Lower leg skin (tissue), 4 donors: Measurements from ENCODE around the gene GALNT14. TPM values are rescaled to one million over a fixed set of nuclear protein-coding genes. Genes with fewer than 3 reads are reported as not detected.

Experiments used
- DNase-seq, 2 donors: peaks; one replicate each; pipeline ENCODE4 v3.0.0-alpha.2; 2019; ENCODE audit warnings: low spot score in 2 of 2
- H3K4me3 ChIP-seq: fragments of 200-600 bp; sonication (generic); 2 replicates; pipeline ENCODE4 v1.5.1; 2017; ENCODE audit warnings: mild to moderate bottlenecking, low read depth; ENCODE audit not compliant: poor library complexity, severe bottlenecking
- POLR2A ChIP-seq, 2 donors: fragments of 450-650 bp; IDR thresholded peaks; one replicate each; pipeline ENCODE4 v1.6.1; 2016 to 2017; ENCODE audit warnings: antibody characterized with exemption in 2 of 2, mild to moderate bottlenecking in 1 of 2, moderate library complexity in 1 of 2
- WGBS, 2 donors: methylation state at CpG; one replicate each; pipeline ENCODE4 v1.1.5; 2018; 5-methylcytosine and 5-hydroxymethylcytosine counted together
- intact Hi-C: fragments of 100-400 bp; cut with DNase I; formaldehyde crosslinking; loops from one replicate; pipeline ENCODE4 v1.15.0; 2023; ENCODE audit warnings: low total_unique reads
- total RNA-seq, 4 donors: library from RNA; depleted of rRNA; stranded (reverse); fragments of >200 nt; gene quantifications; one replicate each; pipeline ENCODE4 v1.1.0, GENCODE V29; 2016
- TF ChIP-seq, protein P1 (sequence below), 3 donors: fragments of 450-650 bp; IDR thresholded peaks; one replicate each; pipeline ENCODE4 v1.5.1; 2016; ENCODE audit warnings: antibody characterized with exemption in 3 of 3, mild to moderate bottlenecking in 3 of 3, moderate library complexity in 2 of 3

Gene GALNT14
- total RNA-seq, 4 donors from 2014 or later, result 2.5 to 6.2 (median 4.0) TPM

DNA sequence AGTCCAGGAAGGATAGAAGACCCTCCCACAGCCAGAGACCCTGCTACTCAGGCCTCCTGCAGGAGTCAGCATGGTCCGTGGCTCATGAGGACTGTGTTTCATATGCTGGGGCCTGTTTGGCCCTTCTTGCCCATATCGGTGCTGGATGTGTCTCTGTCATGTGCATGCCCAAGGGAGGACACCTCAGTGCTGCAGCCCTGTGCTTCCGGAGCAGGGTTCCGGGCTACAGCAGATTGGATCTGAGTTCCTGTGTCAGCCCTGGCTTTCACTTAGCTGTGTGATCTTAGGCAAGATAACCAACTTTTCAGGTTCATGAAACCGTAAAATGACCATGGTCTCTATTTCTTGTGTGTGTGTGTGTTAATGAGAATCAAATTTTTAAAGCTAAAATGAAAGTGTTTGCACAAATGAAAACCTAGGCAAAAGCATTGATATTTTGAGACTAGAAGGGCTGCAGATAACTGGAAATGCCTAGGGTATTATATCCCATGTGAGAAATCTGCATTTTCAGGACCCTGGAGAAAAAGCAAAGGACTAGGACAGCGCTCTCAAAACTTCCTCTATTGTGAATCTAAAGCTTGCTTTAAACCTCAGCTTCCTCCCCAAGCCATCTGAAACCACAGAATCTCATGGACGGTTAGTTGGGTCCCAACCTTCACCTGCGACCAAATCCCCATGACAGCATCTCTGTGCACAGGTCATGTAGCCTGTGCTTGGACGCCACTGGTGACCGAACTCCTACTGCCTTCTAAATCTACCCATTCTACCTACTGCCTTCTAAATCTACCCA is 272.2 kb downstream of the GALNT14 start:
- no peak for DNase-seq
- no peak for TF ChIP-seq POLR2A (IDR thresholded peaks at IDR 0.05)
- TF ChIP-seq, protein P1, sequence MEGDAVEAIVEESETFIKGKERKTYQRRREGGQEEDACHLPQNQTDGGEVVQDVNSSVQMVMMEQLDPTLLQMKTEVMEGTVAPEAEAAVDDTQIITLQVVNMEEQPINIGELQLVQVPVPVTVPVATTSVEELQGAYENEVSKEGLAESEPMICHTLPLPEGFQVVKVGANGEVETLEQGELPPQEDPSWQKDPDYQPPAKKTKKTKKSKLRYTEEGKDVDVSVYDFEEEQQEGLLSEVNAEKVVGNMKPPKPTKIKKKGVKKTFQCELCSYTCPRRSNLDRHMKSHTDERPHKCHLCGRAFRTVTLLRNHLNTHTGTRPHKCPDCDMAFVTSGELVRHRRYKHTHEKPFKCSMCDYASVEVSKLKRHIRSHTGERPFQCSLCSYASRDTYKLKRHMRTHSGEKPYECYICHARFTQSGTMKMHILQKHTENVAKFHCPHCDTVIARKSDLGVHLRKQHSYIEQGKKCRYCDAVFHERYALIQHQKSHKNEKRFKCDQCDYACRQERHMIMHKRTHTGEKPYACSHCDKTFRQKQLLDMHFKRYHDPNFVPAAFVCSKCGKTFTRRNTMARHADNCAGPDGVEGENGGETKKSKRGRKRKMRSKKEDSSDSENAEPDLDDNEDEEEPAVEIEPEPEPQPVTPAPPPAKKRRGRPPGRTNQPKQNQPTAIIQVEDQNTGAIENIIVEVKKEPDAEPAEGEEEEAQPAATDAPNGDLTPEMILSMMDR (IDR thresholded peaks at IDR 0.05), result no peak
- intact Hi-C loops, result no loop called here

DNA sequence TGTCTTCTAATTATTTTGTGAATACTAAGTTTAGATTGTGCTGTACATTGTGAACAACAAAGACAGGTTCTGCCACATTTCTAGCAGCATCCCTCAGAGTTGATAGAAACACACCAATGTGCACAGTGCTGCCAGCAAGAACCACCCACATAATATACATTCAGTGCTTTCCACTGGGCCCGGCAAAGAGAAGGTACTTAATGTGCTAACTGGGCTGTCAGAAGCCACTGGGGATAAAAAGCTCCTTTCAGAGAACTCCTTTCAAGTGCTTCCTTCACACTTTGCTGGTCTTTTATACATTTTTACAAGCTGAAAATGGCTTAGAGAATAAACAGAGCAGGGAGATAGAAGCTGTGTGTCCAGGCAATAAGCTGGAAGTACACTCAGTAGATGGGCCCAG is 273.0 kb downstream of the GALNT14 start:
- WGBS, 2 donors, result 30 to 39% methylated on average over 1 of the region's 1 CpG
- TF ChIP-seq POLR2A (IDR thresholded peaks at IDR 0.05), result no peak
- TF ChIP-seq, protein P1 (IDR thresholded peaks at IDR 0.05), result no peak
- no peak for DNase-seq
- H3K4me3 ChIP-seq, result no peak overlapping the region
- intact Hi-C loops, result no loop called here

More for the DNA sequence above, 272.2 kb downstream of the GALNT14 start:
- 75 to 85% methylated on average over 9 to 10 of the region's 10 CpGs for WGBS, 2 donors
- no peak overlapping the region for H3K4me3 ChIP-seq

DNA sequence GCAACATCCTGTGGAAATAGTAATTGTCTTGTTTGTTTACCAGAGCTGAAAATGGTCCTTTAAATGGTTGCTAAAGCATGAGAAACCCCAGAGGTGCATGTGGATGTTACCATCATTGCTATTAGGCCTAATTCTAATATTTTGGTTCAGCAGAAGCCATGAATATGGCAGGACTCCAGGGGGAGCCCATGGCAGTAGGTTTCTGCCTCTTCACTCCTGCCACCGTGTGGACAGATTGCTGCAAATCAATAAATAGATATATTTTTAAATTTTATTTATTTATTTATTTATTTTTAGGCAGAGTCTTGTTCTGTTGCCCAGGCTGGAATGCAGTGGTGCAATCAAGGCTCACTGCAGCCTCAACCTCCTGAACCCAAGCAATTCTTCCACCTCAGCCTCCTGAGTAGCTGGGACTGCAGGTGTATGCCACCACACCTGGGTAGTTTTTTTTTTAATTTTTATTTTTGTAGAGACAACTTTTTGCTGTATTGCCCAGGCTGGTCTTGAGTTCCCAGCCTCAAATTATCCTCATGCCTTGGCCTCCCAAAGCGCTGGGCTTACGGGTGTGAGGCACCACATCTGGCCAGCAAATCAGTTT is 276.1 kb downstream of the GALNT14 start:
- intact Hi-C loops, result no loop called here
- TF ChIP-seq, protein P1 (IDR thresholded peaks at IDR 0.05), result no peak
- TF ChIP-seq POLR2A (IDR thresholded peaks at IDR 0.05), result no peak
- 45 to 59% methylated on average over 3 of the region's 3 CpGs for WGBS, 2 donors
- no peak overlapping the region for H3K4me3 ChIP-seq
- no peak for DNase-seq

DNA sequence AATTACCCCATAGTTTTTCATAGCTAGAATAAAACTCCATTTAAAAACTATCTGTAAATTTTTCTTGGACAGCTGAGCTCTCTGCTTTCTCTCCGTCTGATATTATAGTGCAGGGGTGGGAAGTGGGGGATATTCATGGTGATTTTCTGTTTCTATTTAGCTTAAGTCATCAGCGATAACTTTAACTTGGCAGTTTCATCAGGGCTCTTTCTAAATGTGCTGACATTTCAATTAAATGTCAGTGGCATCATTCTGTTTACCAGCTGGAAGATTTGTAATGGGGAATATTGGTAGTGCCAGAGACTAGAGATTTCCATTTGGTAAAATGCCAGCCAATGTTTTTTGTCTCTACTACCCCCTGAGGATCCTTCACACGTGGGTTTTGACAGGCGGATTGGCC is 277.5 kb downstream of the GALNT14 start:
- no peak overlapping the region for H3K4me3 ChIP-seq
- 32 to 36% methylated on average over 4 of the region's 4 CpGs for WGBS, 2 donors
- intact Hi-C loops, result no loop called here
- TF ChIP-seq POLR2A (IDR thresholded peaks at IDR 0.05), result no peak
- TF ChIP-seq, protein P1 (IDR thresholded peaks at IDR 0.05), result no peak
- DNase-seq, result no peak

Other genes starting within 250 kb of the GALNT14 start
- 1 to 10 TPM in 1 of 4 donors, under 1 TPM in 3; 0.13 to 1.3 (median 0.54) TPM for gene CAPN14, start 79.1 kb upstream of the GALNT14 start, total RNA-seq
- 1 to 10 TPM; 2.8 to 4.3 (median 3.5) TPM for gene EHD3, start 95.7 kb upstream of the GALNT14 start, total RNA-seq